COR-L47 (cell line): ENCODE results near the gene CAPZB.
A peak's percentile ranks its signal among the peaks of the same experiment; 100 is the strongest.

Source experiments
- DNase-seq: peaks from one replicate; lab custom pipeline; 2025; lab: John Stamatoyannopoulos, UW

CAPZB gene

GRCh38 chr1:19429611-19430010 lies 55.7 kb downstream of the CAPZB start:
- DNase-seq, result peak; percentile 60

GRCh38 chr1:19427087-19427781 lies 58.1 kb downstream of the CAPZB start:
- DNase-seq, result no peak

- DNase-seq, result no peak
Observed at GRCh38 chr1:19426294-19427086, 58.8 kb downstream of the CAPZB start.

DNA sequence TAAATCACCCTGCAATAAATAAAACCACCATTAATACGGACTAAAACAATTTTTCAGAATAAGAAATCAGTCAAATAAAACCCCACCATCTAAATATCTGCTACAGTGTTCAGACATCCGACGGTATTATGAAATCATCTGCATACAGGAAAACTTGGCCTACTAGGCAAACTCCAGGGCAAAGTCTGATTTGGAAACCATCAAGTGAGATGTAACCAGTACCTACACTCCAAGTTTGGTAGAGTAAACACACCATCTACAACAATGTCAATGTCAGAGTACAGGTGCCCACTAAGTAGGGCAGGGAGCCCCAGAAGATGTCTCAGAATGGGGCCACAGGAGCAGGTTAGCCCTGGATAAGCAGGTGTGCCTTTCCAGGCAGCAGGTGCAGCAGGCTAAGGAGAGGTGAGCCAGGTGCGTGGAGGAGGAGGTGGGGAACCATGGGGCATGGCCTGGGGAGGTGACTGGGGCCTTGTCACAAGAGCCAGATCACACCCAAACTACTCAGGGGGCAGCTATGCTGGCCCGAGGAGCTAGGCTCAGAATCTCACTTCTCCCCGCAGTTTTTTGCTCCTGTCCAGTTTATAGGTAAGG lies 59.6 kb downstream of the CAPZB start:
- DNase-seq, result no peak

DNA sequence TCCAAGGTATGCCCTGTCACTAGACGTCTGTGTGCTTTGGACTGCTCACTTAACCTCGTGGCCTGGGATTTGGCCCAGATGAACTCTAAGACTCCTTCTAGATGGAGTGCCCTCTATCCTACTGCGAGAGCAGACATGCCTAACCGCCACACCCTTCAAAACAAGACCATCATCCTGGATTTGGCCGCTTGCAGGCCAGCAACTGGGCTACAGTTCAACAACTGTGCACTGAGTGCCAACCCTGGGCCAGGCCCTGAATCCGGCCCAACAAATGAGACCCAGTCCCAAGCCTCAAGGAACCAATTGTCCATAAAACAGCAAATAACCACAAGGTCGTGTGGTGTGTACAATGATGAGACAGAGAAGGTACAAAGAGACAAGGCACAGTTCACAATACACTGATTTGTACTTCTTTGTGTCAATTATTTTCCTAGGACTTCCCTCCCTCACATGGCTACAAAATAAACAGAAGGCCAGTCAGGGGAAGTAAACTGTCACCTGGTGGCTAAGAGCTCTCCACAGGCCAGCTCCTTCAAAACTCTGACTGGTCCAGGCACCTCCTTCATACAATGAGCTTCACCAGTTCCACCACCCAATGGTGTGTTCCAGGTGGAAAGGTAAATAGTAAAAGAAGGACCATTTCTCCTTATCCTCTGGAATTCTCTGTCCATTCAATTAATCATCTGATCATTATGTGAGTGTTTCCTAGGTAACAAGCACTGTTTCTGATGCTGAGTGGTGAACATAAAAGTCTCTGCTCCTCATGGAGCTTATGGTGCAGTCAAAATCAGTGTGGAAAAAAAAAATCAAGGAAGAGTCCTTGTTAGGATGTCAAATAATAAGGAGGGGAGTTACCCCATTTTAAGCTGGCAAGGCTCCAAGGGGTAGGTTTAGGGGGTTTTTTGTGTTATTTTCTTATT lies 60.4 kb downstream of the CAPZB start:
- DNase-seq, result no peak

- DNase-seq, result no peak
Observed at GRCh38 chr1:19423130-19423529, 62.2 kb downstream of the CAPZB start.

DNA sequence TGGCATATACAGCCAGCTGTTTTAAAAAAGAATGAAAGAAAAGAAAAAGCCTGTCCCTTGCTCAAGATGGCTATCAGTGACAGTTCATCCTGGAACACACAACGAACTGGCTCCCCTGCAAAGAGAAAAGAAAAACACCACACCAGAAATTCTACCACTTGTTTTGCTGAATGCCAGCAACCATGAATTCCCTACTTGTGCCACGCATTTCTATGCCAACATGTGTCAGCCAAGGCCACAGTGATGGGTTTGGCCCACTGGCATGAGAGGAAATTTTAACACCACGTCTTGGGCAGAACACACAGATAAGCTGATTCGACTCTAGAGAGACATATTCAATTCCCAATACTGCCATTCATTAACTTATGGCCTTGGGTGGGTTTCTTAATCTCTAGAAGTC lies 64.0 kb downstream of the CAPZB start:
- DNase-seq, result no peak

DNA sequence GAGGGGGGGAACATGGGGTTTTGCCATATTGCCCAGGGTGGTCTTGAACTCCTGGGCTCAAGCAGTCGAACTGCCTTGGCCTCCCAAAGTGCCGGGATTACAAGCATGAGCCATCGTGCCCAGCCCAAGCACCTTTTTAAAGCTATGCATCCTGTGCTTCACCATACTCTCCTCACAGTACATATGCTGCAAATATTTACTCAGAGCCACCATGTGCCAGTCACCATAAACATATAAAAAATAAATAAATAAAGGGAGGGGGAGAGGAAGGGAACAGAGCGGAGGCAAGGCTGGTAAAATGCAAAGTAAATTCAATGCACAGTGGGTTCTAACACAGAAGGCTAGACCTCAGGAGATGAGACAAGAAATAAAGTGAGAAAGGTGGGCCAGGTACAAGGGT lies 64.7 kb downstream of the CAPZB start:
- DNase-seq, result no peak

DNA sequence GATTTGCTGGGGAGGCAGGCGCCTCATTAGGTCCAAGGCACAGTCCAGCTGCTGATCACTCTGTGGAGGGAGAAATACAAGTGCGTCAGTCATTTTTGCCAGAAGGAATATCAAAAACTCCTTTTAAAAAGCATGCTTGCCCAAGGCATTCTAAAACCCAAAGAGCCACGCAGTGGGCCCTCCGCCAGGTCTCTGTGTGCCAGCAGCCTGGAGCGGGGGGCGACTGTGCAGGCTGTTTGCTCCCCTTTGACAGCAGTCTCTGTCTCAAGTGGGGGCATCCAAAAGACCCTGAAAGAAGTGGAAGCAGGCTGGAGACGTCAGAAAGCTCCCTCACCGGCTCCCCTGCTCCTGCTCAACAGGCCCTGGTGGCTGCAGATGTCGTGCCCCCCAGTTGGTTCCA lies 65.6 kb downstream of the CAPZB start:
- no peak for DNase-seq

DNA sequence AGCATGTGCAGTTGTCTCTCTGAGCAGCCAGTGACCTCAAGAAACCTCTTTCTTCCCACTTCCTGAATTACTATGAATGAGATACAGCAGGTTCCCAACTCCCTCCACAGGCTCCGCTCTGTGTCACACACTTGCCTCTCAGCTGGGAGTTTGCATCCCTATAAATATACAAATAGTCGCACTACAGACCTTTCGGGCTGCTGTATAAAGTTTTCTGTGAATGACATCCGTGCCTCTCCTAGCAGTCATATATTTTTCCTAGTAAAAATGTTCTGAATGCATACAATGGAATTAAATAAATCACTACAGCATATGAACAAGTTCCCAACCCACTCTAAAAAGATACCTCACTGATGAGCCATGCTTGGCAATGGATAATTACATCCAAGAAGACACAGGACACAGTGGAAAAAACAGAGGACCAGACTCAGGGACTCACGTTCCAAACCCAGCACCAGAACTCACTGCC lies 66.8 kb downstream of the CAPZB start:
- no peak for DNase-seq

GRCh38 chr1:19416921-19417470 lies 68.3 kb downstream of the CAPZB start:
- no peak for DNase-seq

DNA sequence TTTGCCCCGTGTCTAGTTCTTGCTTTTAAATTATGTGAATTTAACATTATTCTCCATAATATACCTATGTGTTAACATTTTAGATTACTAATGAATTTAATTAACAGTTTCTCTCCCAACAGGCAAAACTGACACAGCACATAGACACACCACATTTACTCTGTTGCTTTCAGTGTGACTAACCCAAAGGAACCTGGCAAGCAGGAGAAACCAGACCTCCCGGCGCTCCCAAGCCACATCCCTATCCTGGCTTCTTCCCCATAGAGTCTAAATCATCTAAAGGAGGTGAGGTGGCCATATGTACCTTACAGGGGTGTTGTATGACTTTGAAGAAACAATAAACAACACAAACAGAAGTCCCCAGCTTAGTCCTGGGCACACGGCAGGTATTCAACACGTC lies 69.2 kb downstream of the CAPZB start:
- no peak for DNase-seq

DNA sequence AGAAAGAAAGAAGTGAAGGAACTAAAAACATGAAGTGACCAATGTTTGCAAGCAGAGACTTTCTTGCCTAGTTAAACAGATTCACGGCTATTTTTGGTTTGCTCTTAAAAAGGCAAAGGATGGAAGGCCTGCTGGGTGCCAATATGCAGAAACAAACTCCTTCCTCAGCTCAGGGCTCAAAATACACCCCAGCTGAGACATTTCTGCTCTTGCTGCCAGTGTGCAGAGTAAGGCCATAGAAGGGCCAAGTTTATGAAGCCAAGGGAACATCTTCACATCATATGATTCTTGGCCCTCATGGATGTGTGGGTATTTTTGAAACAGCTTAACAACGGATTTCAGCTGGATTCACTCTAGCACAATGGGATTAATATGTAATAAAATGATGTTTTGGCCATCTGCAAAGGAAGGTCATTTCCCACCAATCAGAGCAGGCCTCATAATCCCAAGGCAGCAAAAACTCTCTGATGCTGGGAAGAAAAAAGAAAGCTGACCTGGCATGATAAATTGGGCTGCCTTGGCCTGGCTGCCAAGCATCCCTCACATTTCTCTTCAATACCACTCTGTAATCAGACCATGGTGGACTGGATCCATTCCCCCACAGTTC lies 70.7 kb downstream of the CAPZB start:
- DNase-seq, result no peak

DNA sequence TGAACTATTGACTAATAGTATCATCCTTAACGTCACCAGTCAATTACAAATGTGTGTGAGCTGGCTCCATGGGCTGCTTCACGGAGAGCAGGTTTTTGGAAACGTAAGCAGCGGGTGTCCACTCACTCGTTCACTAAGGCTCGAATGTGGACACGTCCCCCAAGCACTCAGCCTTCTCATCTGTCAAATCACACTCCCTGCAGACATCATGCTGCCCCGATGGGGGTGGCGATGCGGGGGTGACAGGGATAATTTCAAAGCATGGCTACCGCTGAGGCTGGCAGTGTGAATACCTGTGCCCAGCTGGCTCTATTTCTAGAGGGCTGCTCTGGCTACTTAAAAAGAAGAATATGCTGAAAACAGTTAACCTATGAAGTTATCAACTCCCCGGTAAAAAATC lies 71.3 kb downstream of the CAPZB start:
- no peak for DNase-seq

- DNase-seq, result no peak
Observed at GRCh38 chr1:19412654-19413053, 72.7 kb downstream of the CAPZB start.

DNA sequence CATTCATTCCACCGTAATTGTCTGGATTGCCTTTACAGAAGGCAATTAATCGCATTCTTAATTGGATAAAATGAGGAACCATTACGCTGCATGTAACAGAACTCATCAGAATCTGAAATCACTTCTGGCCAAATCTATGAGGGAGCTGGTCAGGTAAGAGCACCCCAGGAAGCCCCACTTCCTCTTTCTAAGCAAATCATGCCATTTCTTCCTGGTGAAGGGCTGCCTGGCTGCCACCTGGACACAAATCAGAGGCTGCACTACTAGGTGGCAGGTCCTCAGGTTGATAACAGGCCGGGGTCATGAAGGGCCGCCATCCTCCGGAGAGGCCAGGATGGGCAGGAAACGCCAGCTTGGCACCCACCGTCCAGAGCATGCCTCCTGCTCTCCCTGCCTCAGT lies 73.7 kb downstream of the CAPZB start:
- DNase-seq, result no peak

DNA sequence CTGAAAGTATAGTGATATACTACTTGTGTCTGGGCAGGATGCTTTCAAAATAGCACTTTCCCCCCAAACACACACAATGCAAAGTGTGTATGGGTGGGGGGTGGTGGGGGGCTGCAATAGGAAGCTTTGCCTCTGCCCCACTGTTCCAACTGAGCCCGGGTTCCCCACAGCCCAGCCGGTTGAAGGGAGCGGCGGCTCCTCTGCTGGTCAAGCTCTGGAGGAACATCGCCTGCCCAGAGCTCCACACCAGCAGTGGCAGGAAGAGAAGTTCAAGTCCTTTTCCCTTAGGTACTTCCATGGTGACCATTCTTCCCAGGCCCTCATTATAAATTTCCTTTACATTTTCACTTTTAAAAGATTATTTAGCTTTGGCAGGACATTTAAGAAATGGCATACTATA lies 74.9 kb downstream of the CAPZB start:
- no peak for DNase-seq

DNA sequence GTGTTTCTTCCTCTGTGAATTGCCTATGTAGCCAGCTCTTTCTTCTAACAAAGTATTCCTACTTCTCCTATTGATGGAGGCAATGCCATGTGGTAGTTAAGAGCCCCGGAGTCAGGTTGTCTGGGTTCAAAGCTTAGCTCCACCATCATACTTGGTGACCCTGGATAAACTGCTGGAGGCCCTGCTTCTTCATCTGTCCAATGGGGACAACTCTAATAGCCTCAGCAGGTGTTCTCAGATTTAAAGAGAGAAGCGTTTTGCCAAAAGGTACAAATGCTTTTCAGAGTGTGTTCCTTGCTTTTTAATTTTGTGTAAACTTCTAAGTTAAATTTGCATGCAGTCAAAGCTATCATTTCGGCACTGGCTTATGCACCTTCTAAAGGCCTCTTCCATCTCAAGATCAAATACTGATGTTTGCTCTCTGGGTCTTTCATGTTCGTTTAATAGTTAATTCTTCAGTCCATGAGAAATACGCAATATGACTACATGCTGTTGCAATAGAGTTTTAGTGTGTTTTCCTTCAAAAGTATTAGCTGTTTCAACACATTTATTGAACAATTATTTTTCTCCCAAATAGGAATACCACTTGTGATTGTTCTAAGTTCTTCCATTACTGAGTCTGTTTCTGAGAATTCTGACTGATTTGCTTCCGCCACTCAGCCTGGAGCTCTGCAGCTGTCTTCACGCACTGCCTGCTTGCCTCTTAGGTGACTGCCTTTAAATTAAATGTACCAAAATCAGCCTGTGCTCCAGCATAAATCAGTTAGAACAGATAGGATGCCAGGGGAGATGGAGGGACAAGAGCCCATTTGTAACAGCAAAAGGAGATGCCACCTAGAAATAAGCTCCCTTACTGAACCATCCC lies 75.6 kb downstream of the CAPZB start:
- DNase-seq, result no peak

GRCh38 chr1:19407494-19408096 lies 77.7 kb downstream of the CAPZB start:
- DNase-seq, result no peak

DNA sequence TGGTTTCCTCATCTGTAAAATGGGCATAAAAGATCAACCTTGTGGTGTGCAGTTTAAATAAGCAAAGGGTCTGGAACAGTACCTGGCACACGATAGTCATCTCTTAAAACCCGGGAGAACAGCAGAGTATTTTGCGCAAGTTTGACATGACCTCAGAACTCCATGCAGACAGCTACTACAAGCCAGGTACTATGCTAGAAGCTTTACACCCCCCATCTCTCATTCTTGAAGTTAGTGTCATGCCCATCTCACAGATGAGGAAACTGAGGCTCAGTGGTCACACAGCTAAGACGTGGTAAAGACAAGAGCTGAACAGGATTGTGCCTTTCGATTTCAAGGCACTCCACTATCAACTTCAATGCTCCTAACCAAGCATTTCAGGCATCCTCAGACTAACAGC lies 78.7 kb downstream of the CAPZB start:
- no peak for DNase-seq
